Stimulated activated CD4-positive, alpha-beta T cell treated with anti-CD3 and anti-CD28 coated beads, Interleukin-12 subunit alpha, Interleukin-12 subunit beta, amount 100 ng/mL, for 24 hours (primary cell): ENCODE results near the gene PFKP.
"Not testable (repeated sequence)": the region's sequence is repeated elsewhere in the genome, so short reads cannot be mapped to it uniquely, and the experiment has no call there.

Experiments
- DNase-seq, 2 experiments: peaks; one replicate each; pipeline ENCODE4 v3.0.0-alpha.2; 2020; ENCODE audit warnings: low read depth in 2 of 2

The PFKP gene

DNA sequence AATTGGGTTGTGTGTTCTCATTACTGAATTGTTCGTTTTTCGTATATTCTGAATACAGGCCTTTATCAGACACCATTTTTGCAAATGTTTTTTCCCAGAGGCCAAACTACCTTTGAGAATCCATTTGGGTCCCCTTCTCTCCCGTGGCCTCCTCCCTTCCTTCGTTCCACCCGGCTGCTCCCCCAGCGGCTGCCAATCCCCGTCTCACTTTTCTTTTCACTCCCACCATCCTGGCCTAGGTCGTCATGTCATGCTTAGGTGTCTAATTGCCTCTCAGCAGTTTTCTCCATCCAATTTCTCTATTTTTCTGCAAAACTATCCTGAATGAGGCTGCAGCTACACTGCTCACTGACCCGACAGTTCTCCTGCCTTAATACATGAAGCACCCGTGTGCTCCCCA lies 87.3 kb downstream of the PFKP start:
- DNase-seq, result no peak

- no peak for DNase-seq
These were observed 91.8 kb downstream of the PFKP start for GRCh38 chr10:3159152-3159551.

- no peak for DNase-seq
These were observed 95.2 kb downstream of the PFKP start for GRCh38 chr10:3162533-3162932.

DNA sequence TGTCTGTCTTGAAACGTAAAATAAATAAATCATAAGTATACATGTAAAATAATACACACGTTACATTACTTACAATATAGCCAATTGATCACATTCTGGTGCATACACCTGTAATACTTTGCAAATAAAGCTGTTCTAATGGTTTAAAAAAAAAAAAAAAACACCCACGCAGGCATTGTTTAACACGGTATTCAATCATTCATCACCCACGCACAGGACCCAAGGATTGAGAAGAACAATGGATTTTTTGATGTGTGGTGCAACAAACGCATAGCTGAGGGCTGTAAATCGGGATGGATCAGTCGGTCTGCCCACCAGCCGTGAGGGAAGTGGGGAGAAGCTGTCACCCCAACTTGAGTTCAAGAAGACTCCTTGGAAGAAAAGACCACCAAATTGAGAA lies 96.5 kb downstream of the PFKP start:
- DNase-seq, result no peak

DNA sequence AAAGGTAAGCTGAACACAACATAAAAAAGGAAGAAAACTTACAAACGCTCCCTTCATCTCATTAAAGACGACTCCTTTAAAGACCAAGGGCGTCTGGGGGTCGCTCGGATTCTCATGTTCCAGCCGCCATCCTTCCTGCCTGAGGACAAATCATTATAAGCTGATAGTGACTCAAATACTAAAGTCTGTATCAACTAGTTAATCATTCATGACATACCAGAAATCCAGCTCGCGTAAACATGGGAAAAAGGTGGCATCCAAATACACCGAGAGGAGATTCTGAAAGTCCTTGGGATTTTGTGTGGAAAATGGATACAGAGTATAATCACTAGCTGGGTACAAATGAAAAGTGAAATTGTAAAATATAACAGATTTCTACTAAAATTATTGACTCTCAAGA lies 97.8 kb downstream of the PFKP start:
- no peak for DNase-seq

GRCh38 chr10:3166496-3167290 lies 99.3 kb downstream of the PFKP start:
- no peak for DNase-seq

GRCh38 chr10:3167611-3168330 lies 100.4 kb downstream of the PFKP start:
- no peak for DNase-seq

DNA sequence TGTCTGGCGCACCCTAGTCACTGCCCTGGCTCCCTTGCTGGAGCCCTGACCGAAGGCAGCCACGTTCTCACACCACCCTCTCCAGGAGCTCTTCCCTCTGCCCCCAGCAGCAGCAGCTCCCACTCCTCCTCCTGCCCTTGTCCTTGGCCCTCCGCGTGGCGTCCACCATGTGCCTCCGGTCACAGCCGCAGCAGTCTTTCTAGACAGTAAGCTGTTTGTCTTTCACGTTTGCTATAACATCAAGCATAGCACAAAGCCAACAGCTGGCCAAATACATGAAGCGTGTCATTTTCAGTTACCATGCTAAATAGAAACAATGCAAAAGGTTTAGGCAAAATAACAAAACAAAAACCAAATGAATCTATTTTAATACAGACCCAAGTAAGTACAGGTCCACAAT lies 101.9 kb downstream of the PFKP start:
- DNase-seq, result no peak

DNA sequence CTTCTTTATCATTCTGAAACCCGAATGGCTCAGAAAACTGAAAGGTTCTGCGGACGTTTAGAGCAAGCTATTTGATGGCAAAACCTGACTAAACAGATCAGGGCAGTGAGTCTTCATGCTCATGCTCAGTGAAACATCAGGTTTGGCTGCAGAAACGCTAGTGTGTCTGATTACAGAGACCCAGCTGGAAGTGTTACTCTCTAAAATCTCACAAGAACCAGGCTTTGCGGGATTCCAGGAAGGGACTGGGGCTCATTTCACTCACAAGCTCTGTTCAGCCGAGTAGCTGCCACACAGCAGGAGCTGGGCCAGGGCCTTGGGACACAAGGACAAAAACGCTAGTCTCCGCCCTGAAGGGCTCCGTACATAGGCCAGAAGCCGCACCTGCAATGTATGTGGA lies 102.3 kb downstream of the PFKP start:
- DNase-seq, result no peak

DNA sequence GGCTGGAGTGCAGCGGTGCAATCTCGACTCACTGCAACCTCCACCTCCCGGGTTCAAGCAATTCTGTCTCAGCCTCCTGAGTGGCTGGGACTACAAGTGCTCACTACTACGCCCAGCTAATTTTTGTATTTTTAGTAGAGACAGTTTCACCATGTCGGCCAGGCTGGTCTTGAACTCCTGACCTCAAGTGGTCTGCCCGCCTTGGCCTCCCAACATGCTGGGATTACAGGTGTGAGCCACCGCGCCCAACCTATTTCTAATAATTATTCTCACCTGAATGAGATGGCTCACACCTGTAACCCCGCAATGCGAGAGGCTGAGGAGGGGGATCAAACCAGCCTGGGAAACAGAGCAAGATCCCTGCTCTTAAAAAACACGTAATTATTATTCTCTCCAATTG lies 104.1 kb downstream of the PFKP start:
- not testable (repeated sequence) for DNase-seq

- DNase-seq, result peak in 1 of 2 experiments; percentile 32
These were observed 104.7 kb downstream of the PFKP start for GRCh38 chr10:3172081-3172445.

DNA sequence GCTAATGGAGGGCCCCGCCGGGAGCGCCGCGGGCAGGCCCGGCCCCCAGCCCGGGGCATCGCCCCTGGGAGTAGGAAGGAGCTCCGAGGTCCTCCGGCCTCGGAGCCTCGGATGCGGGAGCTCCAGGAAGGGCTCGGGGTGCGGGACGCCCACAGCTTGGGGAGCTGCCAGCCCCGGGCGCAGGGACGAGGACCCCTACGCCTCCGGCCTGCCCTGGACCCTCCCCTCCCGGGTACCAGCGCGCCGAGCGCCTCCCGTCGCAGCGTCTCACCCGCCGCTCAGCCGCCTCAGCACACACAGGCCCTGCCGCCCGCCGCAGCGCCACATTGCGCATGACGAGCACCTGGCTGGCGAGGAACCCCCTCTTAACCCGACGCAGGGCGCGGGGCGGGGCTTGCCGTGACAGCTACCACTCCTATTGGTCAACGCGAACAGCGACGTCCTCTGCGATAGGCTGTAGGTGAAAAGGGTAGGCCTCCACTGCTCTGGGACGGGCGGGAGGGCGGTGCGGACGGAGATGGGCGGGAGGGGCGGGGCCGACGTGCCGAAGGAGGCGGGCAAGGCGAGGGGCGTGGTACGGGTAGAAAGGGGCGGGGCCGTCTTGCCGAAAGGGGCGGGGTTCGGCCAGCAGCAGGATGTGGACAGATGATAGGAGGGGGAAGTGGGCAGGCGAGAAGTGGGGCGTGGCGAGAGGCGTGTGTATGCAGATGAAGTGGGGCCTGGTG lies 105.3 kb downstream of the PFKP start, which contains the start of gene PITRM1:
TSS of gene PITRM1 (minus strand) at position 337 of the 725 bp plus-strand sequence. CDS start at position 327, 10 bp downstream.
- peak; percentile 97 to 98 for DNase-seq

GRCh38 chr10:3173171-3173878 lies 106.0 kb downstream of the PFKP start:
- DNase-seq, result no peak

- no peak for DNase-seq
These were observed 110.7 kb downstream of the PFKP start for GRCh38 chr10:3178042-3178441.

- no peak for DNase-seq
These were observed 111.8 kb downstream of the PFKP start for GRCh38 chr10:3179174-3179573.

DNA sequence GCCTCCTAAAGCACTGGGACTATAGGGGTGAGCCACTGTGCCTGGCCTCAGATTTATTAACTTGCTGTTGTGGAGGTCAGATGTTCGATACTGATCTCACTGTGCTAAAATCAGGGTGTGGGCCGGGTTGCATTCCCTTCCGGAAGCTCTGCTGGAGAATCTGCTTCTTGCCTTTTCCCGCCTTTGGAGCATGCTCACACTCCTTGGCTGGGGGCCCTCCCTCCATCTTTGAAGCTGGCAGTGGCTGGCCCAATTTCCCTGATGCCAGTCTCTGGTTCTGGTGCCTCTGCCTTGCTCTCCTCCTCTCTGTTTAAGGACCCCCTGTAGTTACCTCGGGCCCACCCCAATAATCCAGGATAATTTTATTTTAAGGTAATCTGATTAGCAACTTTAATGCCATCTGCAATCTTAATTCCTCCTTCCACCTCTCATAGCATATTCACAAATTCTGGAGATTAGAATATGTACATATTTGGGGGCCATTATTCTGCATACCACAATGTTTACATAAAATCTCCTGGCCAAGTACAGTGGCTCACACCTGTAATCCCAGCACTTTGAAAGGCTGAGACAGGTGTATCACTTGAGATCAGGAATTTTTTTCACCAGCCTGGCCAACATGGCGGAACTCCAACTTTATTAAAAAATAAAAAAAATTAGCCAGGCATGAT lies 113.1 kb downstream of the PFKP start:
- no peak for DNase-seq

DNA sequence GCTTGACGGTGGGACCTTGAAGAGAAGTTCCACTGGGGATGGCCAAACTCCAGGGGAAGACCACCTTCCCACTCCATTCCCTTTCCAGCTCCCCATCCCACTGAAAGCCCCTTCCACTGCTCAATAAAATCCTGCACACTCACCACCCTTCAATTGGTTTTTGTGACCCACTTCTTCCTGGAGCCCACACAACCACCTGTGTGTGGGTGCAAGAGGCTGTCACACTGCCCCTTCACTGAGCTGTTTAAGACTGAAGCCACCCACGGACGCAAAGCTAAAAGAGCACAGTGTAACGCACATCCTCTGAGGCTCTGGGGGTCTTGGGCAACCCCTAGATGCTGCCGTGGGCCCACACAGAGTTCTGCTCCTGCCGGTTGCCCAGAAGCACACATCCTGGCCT lies 118.0 kb downstream of the PFKP start:
- no peak for DNase-seq

GRCh38 chr10:3186368-3186767 lies 119.0 kb downstream of the PFKP start:
- DNase-seq, result peak; percentile 35 to 38
